SK-N-MC (cell line): ENCODE measurements around the gene NKD2.

Experiments
- EZH2 ChIP-seq: fragments of 200-600 bp; sonication (generic); IDR thresholded peaks from one replicate; pipeline ENCODE4 v1.6.1; 2017; ENCODE audit warnings: antibody characterized with exemption
- POLR2AphosphoS5 ChIP-seq: IDR thresholded peaks from 2 replicates; pipeline ENCODE4 v1.6.1; 2012; ENCODE audit warnings: mild to moderate bottlenecking, low read depth, low read length, borderline replicate concordance

GRCh38 chr5:1077491-1078020 lies 69.0 kb downstream of the NKD2 start:
- no peak for TF ChIP-seq POLR2AphosphoS5
- no peak for TF ChIP-seq EZH2
